PC-3 (cell line): ENCODE data around the gene TGFBR3L. TPM values are rescaled to one million over a fixed set of nuclear protein-coding genes. Genes with fewer than 3 reads are reported as not detected.
A peak's percentile ranks its signal among the peaks of the same experiment; 100 is the strongest.

Experiments used
- ATAC-seq: fragments of 200-7000 bp; cut with Tn5 transposase; 2 replicates; pipeline ENCODE4 v1.9.1; 2020; ENCODE audit warnings: mild to moderate bottlenecking, moderate library complexity
- BruUV-seq: library from RNA; stranded (reverse); fragments of 400-500 nt; replicated peaks from 2 replicates; lab custom pipeline; 2021; lab: Mats Ljungman, UMichigan
- CTCF ChIA-PET: fragments of 300-600 bp; sonication (Branson Sonifier 250); formaldehyde crosslinking; loops from one replicate; lab custom pipeline; 2022; ENCODE audit warnings: antibody characterized with exemption; lab: Charles Lee
- POLR2A ChIA-PET: fragments of 300-600 bp; sonication (Branson Sonifier 250); formaldehyde crosslinking; loops from one replicate; lab custom pipeline; 2022; ENCODE audit warnings: antibody characterized with exemption; ENCODE audit not compliant: unreplicated experiment; lab: Charles Lee
- DNase-seq: peaks from one replicate; pipeline ENCODE4 v3.0.0-alpha.2; 2015
- H2AFZ ChIP-seq: fragments of 300-600 bp; sonication (generic); 2 replicates; pipeline ENCODE4 v1.6.0; 2016; ENCODE audit warnings: antibody characterized with exemption, low read length
- H3F3A ChIP-seq: fragments of 300-600 bp; sonication (generic); one replicate; pipeline ENCODE4 v1.6.0; 2017; ENCODE audit warnings: antibody characterized with exemption, low read length, control low read depth, mild to moderate bottlenecking; ENCODE audit not compliant: unreplicated experiment
- H3K27ac ChIP-seq: fragments of 300-600 bp; sonication (generic); 2 replicates; pipeline ENCODE4 v1.5.1; 2016; ENCODE audit warnings: mild to moderate bottlenecking, low read length
- H3K27me3 ChIP-seq: fragments of 300-600 bp; sonication (generic); 2 replicates; pipeline ENCODE4 v1.6.1; 2016; ENCODE audit warnings: low read length, mixed read lengths
- H3K36me3 ChIP-seq: fragments of 300-600 bp; sonication (generic); 2 replicates; pipeline ENCODE4 v1.6.1; 2016; ENCODE audit warnings: low read depth, mixed run types, low read length, mixed read lengths
- H3K4me1 ChIP-seq: fragments of 300-600 bp; sonication (generic); 2 replicates; pipeline ENCODE4 v1.5.1; 2016; ENCODE audit warnings: low read length; ENCODE audit not compliant: insufficient read depth
- H3K4me2 ChIP-seq: fragments of 300-600 bp; sonication (generic); 2 replicates; pipeline ENCODE4 v1.6.0; 2016; ENCODE audit warnings: low read length
- H3K4me3 ChIP-seq: fragments of 300-600 bp; sonication (generic); 2 replicates; pipeline ENCODE4 v1.5.1; 2016; ENCODE audit warnings: mild to moderate bottlenecking, low read length, mixed read lengths
- H3K79me2 ChIP-seq: fragments of 300-600 bp; sonication (generic); 2 replicates; pipeline ENCODE4 v1.6.1; 2017; ENCODE audit warnings: low read length, mixed read lengths
- H3K9ac ChIP-seq: fragments of 300-600 bp; sonication (generic); 2 replicates; pipeline ENCODE4 v1.6.0; 2016; ENCODE audit warnings: mild to moderate bottlenecking, low read length
- H3K9me2 ChIP-seq: fragments of 300-600 bp; sonication (generic); replicated peaks from 2 replicates; pipeline ENCODE4 v1.6.1; 2016; ENCODE audit warnings: mixed run types, low read length, mixed read lengths
- H3K9me3 ChIP-seq: fragments of 300-600 bp; sonication (generic); 2 replicates; pipeline ENCODE4 v1.6.1; 2016; ENCODE audit warnings: low read length, mixed read lengths
- H4K20me1 ChIP-seq: fragments of 300-600 bp; sonication (generic); 2 replicates; pipeline ENCODE4 v1.6.1; 2016; ENCODE audit warnings: low read length, mixed read lengths
- EZH2 ChIP-seq: fragments of 300-600 bp; sonication (generic); IDR thresholded peaks from one replicate; pipeline ENCODE4 v1.6.1; 2017; ENCODE audit warnings: antibody characterized with exemption, mild to moderate bottlenecking, low read length; ENCODE audit not compliant: unreplicated experiment
- EZH2phosphoT487 ChIP-seq: fragments of 300-600 bp; sonication (generic); IDR thresholded peaks from 2 replicates; pipeline ENCODE4 v1.6.1; 2018; ENCODE audit warnings: mild to moderate bottlenecking, antibody characterized with exemption, low read length, borderline replicate concordance
- intact Hi-C: fragments of 100-400 bp; cut with micrococcal nuclease; formaldehyde crosslinking; loops from 2 replicates; pipeline ENCODE4 v1.9.0; 2023
- total RNA-seq: library from RNA; depleted of rRNA; stranded (reverse); fragments of >200 nt; gene quantifications from 2 replicates; pipeline ENCODE4 v1.2.3, GENCODE V29; 2014
- TF ChIP-seq, protein P1 (sequence below): fragments of 300-600 bp; sonication (generic); conservative IDR thresholded peaks from 2 replicates; pipeline ENCODE4 v1.5.1; 2017; ENCODE audit warnings: antibody characterized with exemption, low read depth, mild to moderate bottlenecking, low read length

TGFBR3L gene
- total RNA-seq, 1 experiment from 2014 or later: 10.5 TPM

DNA sequence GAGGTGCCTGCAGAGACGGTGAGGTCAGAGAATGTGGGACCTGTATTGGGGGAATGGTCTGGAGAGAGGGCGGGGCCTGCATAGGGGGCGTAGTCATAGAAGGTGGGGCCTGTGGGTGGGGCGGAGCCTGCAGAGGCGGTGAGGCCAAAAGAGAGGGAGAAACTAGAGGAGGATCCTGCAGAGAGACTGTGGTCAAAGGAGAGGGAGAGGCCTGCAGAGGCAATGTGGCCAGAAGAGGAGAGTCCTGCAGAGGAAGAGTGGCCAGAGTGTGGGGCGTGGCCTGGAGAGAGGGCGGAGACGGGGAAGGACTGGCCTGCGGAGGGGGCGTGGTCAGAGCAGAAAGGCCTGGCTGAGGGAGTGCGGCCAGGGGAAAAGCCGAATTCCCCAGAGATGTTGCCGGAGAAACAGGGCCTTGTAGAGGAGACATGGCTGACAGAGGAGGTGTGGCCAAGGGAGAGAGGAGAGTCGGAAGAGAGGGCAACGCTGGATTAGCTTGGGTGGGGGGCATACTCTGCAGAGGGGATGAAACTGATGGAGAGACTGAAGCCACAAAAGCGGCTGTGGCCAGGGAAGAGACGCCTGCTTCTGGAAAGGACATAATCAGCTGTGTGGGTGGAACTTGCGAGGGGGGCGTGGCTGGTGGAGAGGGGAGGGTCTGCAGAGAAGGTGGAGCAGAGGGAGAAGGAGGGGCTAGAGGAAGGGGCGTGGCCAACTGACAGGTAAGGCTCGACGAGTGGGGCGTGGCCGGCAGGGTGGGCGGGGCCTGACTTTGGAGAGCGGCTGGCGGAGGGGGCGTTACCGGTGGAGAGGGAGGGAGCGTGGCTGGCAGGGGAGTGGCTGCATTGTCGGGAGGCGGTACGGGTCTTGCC is 43.0 kb upstream of the TGFBR3L start:
- H3K27me3 ChIP-seq: no peaks in the 10 kb centered on the region
- peak overlapping the region; percentile 31 for H3K27ac ChIP-seq
- CTCF ChIA-PET: no interaction called here
- peak overlapping the region; percentile 70 for H3K4me2 ChIP-seq
- POLR2A ChIA-PET: interaction anchor here (0.6 kb wide), 1 partner anchor 30 kb away, joined by 16 read pairs; no protein-coding TSS in a partner anchor
- H3K4me3 ChIP-seq: peak overlapping the region; percentile 44; the same call in 1 of the 2 replicates
- intact Hi-C loops: loop anchor here (1.0 kb wide), 1 partner anchor 32 kb away; the partner anchor contains the start of gene MAP2K7
- H3K79me2 ChIP-seq: no peaks in the 10 kb centered on the region
- H3F3A ChIP-seq: peaks cover 10% of the 10 kb centered on the region
- no peaks in the 10 kb centered on the region for H3K9me2 ChIP-seq
- ATAC-seq (peak; percentile 17), DNase-seq (peak; percentile 98)
- H3K4me1 ChIP-seq: peaks cover 24% of the 10 kb centered on the region
- H3K9me3 ChIP-seq: no peaks in the 10 kb centered on the region
- H3K9ac ChIP-seq: no peak overlapping the region
- BruUV-seq: no TSS peak
- H4K20me1 ChIP-seq: no peaks in the 10 kb centered on the region
- no peaks in the 10 kb centered on the region for H3K36me3 ChIP-seq
- TF ChIP-seq EZH2: no peak
- TF ChIP-seq EZH2phosphoT487: no peak
- TF ChIP-seq, protein P1, sequence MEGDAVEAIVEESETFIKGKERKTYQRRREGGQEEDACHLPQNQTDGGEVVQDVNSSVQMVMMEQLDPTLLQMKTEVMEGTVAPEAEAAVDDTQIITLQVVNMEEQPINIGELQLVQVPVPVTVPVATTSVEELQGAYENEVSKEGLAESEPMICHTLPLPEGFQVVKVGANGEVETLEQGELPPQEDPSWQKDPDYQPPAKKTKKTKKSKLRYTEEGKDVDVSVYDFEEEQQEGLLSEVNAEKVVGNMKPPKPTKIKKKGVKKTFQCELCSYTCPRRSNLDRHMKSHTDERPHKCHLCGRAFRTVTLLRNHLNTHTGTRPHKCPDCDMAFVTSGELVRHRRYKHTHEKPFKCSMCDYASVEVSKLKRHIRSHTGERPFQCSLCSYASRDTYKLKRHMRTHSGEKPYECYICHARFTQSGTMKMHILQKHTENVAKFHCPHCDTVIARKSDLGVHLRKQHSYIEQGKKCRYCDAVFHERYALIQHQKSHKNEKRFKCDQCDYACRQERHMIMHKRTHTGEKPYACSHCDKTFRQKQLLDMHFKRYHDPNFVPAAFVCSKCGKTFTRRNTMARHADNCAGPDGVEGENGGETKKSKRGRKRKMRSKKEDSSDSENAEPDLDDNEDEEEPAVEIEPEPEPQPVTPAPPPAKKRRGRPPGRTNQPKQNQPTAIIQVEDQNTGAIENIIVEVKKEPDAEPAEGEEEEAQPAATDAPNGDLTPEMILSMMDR: no peak
- peak overlapping the region; percentile 65 for H2AFZ ChIP-seq

DNA sequence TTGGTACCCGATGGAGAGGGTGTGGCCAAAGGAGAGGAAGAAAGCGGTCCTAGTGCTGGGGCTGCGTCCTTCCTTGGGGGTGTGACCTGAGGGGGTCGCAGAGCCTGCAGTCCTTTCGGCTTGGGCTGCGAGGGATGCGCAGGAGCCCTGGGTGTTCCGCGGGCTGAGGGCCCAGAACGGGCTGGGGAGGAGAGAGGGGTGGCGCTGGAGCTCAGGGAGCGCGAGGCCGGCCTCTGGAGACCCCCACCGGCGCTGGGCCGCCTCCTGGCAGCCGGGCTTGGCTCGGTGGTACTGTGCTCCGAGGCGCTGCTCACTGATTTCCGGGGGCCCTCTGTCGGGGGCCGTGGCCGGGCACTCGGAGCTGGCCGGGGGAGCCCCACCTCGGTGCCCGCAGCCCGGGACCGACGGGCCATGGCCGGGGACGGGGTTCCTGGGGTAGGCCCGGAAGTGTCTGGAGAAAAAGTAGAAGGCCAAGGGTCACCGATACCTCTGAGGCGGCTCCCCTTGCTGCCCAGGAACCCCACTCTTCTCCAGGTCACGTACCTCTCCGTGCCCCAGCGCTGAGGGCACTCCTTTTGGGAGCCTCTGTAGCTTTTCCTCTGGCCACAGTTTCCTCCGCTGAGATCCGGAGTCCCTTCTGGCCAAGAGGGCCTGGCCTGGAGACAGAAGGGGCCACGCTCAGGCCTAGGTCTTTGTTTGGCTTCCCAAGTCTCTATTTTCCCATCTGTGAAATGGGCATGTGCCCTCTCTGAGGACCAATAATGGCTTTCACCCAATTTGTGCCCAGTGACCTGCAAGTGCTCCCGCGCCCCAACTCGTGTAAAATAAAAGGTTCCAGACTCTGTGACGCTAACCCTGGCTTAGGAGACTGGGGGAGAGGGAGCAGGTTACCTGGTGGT is 42.1 kb upstream of the TGFBR3L start:
- H2AFZ ChIP-seq: no peak overlapping the region
- ATAC-seq (no peak), DNase-seq (no peak)
- H3K79me2 ChIP-seq: no peaks in the 10 kb centered on the region
- no TSS peak for BruUV-seq
- H3K4me3 ChIP-seq: no peak overlapping the region
- H3K9me2 ChIP-seq: no peaks in the 10 kb centered on the region
- peak overlapping the region; percentile 89 for H3K4me2 ChIP-seq
- H3K27ac ChIP-seq: no peak overlapping the region
- H3F3A ChIP-seq: peaks cover 10% of the 10 kb centered on the region
- no peak overlapping the region for H3K9ac ChIP-seq
- intact Hi-C loops: loop anchor here (1.0 kb wide), 1 partner anchor 31 kb away; the partner anchor contains the start of gene MAP2K7
- no peaks in the 10 kb centered on the region for H4K20me1 ChIP-seq
- H3K27me3 ChIP-seq: no peaks in the 10 kb centered on the region
- H3K9me3 ChIP-seq: no peaks in the 10 kb centered on the region
- H3K4me1 ChIP-seq: peaks cover 24% of the 10 kb centered on the region
- TF ChIP-seq EZH2phosphoT487: no peak
- TF ChIP-seq, protein P1: no peak
- TF ChIP-seq EZH2: no peak
- POLR2A ChIA-PET: no interaction called here
- CTCF ChIA-PET: no interaction called here
- H3K36me3 ChIP-seq: no peaks in the 10 kb centered on the region
